GF-D8 (cell line): ENCODE measurements around the gene SMIM35.
A peak's percentile ranks its signal among the peaks of the same experiment; 100 is the strongest.

ENCODE experiments used
- DNase-seq: peaks from one replicate; lab custom pipeline; 2025; lab: John Stamatoyannopoulos, UW

SMIM35 gene

GRCh38 chr11:118109231-118109630 is 22.5 kb upstream of the SMIM35 start:
- no peak for DNase-seq

GRCh38 chr11:118108513-118108912 is 21.8 kb upstream of the SMIM35 start:
- no peak for DNase-seq

GRCh38 chr11:118106789-118107335 is 20.1 kb upstream of the SMIM35 start:
- DNase-seq, result no peak

GRCh38 chr11:118105657-118106305 is 19.0 kb upstream of the SMIM35 start:
- DNase-seq, result no peak

GRCh38 chr11:118104491-118104890 is 17.7 kb upstream of the SMIM35 start:
- DNase-seq, result no peak

GRCh38 chr11:118102721-118103261 is 16.0 kb upstream of the SMIM35 start:
- DNase-seq, result no peak

GRCh38 chr11:118100691-118101232 is 14.0 kb upstream of the SMIM35 start:
- DNase-seq, result no peak

GRCh38 chr11:118099838-118100556 is 13.2 kb upstream of the SMIM35 start:
- DNase-seq, result no peak

- DNase-seq, result no peak
Measured at GRCh38 chr11:118098996-118099837, 12.5 kb upstream of the SMIM35 start.

- DNase-seq, result no peak
Measured at GRCh38 chr11:118095967-118096367, 9.2 kb upstream of the SMIM35 start.

GRCh38 chr11:118095493-118095892 is 8.7 kb upstream of the SMIM35 start:
- no peak for DNase-seq

- no peak for DNase-seq
Measured at GRCh38 chr11:118092907-118093571, 6.3 kb upstream of the SMIM35 start.

GRCh38 chr11:118091690-118092089 is 4.9 kb upstream of the SMIM35 start:
- no peak for DNase-seq

GRCh38 chr11:118090545-118091162 is 3.9 kb upstream of the SMIM35 start:
- DNase-seq, result no peak

- peak; percentile 98 for DNase-seq
Measured at GRCh38 chr11:118088531-118088930, 1.8 kb upstream of the SMIM35 start.

- DNase-seq, result no peak
Measured at GRCh38 chr11:118087931-118088330, 1.2 kb upstream of the SMIM35 start.

- no peak for DNase-seq
Measured at GRCh38 chr11:118084656-118085055, 2.1 kb downstream of the SMIM35 start.

- DNase-seq, result peak; percentile 99
Measured at GRCh38 chr11:118084247-118084646, 2.5 kb downstream of the SMIM35 start.

GRCh38 chr11:118082880-118083552 is 3.7 kb downstream of the SMIM35 start:
- no peak for DNase-seq

GRCh38 chr11:118081241-118081958 is 5.4 kb downstream of the SMIM35 start:
- no peak for DNase-seq
